Measurements from ENCODE around the gene NHERF2. TPM values are rescaled to one million over a fixed set of nuclear protein-coding genes. Genes with fewer than 3 reads are reported as not detected.

NHERF2 gene
- 33.1 and 33.7 TPM in 2 replicates for total RNA-seq (2014; rRNA removed; shearing (Covaris generic))

- DNase-seq (ENCODE audit: low spot score) = no peak
These were observed at the start of gene NHERF2 for GRCh38 chr16:2026461-2027023. NHERF2 (plus strand) TSS chr16:2026902; CDS start chr16:2027006, 104 bp downstream.

DNA sequence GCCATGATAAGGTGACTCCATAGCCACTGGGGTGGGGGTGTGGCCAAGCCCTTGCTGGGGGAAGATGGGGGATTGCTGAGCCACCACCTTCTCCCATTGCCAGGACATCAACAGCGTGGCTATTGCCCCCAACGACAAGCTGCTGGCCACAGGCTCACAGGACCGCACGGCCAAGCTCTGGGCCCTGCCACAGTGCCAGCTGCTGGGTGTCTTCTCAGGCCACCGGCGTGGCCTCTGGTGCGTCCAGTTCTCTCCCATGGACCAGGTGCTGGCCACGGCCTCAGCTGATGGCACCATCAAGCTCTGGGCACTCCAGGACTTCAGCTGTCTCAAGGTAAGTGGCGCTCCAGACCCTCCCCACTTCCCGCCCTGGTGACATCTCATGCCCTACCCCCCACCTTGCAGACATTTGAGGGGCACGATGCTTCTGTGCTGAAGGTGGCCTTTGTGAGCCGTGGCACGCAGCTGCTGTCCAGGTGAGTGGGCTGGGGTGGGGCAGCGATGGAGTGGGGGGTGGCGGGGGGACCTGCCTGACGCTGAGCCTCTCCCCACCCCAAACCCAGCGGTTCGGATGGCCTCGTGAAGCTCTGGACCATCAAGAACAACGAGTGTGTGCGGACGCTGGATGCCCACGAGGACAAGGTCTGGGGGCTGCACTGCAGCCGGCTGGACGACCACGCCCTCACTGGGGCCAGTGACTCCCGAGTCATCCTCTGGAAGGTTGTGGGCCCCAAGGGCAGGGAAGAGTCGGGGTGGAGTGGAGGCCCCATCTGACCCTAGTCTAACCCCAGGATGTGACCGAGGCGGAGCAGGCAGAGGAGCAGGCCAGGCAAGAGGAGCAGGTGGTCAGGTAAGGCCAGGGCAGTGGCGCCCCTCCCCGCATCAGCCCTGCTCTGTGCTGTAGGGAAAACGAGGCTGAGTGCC is 49.5 kb upstream of the NHERF2 start:
- DNase-seq (ENCODE audit: low spot score) = no peak

GRCh38 chr16:1977875-1978268 is 48.8 kb upstream of the NHERF2 start:
- no peak for DNase-seq (ENCODE audit: low spot score)

DNA sequence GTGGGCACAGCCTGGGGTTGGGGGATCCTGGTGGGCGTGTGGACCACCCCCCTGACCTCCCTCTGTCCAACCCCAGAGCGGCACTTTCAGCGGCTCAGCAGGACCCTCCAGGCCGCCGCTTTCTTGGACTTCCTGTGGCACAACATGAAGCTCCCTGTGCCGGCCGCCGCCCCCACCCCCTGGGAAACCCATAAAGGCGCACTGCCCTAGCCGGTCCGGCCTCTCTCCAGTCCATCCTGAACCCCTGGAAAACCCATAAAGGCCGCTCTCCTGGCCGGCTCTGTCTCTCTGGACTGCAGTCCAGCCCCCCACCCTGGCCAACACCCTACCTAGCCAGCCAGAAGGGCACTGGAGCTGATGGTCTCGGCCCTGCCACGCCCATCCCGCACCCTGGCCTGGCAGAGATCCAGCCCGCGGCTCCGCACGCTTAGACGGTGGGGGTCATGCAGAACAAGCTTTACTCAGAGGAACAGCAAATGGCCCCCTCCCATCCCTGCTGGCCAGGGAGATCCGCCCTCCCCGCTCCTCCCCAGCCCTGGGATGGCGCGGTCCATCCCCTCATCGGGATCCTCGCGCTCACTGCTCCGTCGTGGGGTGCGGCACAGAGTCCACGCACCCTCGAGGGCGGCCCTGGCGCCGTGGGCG is 48.1 kb upstream of the NHERF2 start:
- DNase-seq (ENCODE audit: low spot score) = no peak

DNA sequence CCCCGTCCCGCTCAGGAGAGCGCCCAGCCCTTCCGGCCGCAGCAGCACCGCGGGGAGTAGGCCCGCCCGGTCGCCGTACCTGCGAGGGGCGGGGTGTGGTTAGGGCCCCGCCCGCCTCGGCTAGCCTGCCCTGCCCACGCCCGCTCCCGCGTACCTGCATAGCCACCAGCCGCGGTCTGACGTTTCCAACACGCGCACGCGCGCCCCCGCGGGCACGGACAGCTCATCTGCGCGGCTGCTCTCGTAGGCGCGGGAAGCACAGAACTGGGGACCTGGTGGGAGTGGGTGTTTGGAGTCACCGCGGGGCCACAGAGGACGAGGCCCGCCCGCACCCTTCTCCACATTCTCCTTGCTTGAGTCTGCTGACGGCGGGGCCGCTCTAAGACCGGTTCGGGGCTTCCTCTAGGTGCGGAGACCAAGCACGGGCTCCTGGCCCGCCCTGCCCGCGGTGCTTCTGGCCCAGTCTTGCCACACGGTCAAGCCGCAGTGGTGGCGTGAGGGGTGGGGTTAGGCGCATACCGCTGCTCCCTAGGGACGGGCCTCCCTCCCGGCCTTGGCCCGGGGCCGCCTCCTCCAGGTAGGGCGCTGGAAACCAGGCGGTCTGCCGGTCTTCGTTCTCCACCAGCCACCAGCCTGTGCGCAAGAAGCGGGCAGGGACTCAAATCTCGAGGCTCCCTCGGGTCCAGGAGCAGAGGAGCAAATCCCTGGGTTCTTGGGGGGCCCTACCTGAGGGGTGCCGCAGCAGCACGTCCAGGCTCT is 47.3 kb upstream of the NHERF2 start:
- no peak for DNase-seq (ENCODE audit: low spot score)

DNA sequence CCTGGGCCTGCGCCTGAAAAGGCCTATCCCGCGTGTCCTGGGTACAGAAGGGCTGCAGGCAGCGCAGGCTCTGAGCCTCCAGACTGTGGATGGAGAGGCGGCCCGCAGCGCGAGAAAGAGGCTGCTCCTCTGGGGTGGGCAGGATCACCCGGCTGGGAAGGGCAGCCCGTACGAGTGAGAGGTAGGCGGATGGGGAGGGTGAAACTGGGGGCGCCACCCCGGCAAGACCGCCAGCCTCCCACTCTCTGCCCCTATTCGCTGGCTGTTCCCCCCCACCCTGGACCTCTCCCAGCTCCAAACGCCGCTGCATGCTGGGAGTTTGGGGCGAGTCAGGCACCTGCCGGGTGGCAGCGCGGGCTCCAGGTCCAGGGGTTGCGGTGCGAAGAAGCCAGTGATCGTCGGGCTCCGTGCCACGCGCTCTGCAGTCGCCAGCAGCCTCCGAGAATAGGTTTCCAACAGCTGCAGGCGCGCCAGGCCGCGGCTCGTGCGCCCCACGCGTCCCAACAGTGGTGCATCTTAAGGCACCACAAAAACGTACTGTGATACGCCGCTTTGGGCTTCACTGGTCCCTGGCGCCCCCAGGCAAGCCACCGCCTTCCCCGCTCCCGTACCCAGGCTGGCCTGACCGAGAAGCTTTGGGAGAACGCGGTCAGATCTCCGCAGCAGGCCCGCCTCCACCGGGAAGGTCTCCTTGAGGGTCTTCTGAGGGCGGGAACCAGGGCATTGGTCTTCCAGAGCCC is 46.5 kb upstream of the NHERF2 start:
- no peak for DNase-seq (ENCODE audit: low spot score)

DNA sequence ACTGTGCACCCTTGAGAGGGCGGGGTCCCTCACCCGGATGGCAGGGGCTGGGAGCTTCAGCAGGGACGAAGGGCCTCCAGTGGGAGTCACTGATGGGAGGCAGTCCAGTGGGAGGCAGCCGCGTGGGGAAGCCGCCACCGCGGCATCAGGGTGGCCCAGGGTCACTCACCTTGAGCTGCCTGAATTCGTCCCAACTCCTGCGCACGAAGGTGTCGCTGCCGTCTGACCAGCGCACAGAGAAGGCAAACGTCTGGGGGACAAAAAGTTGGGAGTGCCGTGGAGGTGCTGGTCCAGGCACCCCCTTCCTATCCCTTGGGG is 46.0 kb upstream of the NHERF2 start:
- no peak for DNase-seq (ENCODE audit: low spot score)

GRCh38 chr16:1981398-1981836 is 45.3 kb upstream of the NHERF2 start, which contains the start of gene NOXO1:
NOXO1 (minus strand) TSS chr16:1981469; CDS start chr16:1981179, 290 bp downstream.
- DNase-seq (ENCODE audit: low spot score) = no peak

DNA sequence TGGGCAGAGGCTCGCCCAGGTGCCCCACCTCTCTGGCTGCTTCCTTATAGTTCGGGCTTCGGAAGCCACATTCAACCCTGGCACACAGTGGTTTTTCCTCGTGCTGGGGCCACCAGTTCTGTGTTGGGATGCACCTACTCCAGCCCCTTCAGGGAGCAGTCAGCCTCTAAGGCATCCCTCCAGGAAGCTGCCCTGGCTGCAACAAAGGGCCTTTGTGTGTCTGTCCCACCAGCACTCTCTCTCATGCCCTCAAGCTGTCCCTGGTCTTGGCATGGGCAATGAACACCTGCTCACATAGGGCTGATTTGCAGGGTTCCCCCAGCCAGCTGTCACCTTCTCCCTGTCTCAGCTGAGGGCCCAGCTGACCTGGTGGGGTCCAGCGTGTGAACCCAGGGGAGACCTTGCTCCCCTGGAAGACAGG is 44.7 kb upstream of the NHERF2 start:
- no peak for DNase-seq (ENCODE audit: low spot score)

- no peak for DNase-seq (ENCODE audit: low spot score)
These were observed 43.6 kb upstream of the NHERF2 start for GRCh38 chr16:1982991-1983543.

GRCh38 chr16:1983544-1984346 is 43.0 kb upstream of the NHERF2 start, which contains the start of gene GFER:
GFER (plus strand) TSS chr16:1984193; CDS start chr16:1984219, 26 bp downstream.
- DNase-seq (ENCODE audit: low spot score) = peak; percentile 77

DNA sequence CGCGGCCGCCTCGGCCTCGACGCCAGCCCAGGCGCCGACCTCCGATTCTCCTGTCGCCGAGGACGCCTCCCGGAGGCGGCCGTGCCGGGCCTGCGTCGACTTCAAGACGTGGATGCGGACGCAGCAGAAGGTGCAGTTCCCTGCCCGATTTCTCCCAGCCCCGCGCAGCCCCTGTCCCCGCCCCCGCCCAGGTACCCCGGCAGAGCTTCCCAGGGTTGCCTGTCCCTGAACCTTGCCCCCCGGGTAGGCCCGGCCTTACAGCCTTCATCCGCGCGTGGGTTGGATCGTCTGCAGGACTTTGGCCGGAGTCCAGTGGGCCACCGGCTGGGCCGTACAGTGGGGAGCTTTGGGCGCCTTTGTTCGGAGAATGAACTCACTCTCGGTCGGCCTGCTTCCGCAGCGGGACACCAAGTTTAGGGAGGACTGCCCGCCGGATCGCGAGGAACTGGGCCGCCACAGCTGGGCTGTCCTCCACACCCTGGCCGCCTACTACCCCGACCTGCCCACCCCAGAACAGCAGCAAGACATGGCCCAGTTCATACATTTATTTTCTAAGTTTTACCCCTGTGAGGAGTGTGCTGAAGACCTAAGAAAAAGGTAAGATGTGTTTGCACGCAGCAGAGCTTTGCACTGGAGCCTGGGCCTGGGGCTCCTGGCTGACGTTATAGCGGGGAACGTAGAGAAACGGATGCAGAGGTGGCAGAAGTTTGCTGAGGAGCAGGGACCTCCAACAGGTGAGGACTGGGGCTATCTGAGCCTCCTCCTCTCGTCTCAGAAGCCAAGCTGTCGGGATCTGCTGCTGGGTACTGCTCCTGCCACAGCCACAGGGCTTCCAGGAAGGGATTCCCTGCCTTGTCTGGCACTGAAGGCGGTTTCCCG is 42.1 kb upstream of the NHERF2 start:
- DNase-seq (ENCODE audit: low spot score) = no peak

DNA sequence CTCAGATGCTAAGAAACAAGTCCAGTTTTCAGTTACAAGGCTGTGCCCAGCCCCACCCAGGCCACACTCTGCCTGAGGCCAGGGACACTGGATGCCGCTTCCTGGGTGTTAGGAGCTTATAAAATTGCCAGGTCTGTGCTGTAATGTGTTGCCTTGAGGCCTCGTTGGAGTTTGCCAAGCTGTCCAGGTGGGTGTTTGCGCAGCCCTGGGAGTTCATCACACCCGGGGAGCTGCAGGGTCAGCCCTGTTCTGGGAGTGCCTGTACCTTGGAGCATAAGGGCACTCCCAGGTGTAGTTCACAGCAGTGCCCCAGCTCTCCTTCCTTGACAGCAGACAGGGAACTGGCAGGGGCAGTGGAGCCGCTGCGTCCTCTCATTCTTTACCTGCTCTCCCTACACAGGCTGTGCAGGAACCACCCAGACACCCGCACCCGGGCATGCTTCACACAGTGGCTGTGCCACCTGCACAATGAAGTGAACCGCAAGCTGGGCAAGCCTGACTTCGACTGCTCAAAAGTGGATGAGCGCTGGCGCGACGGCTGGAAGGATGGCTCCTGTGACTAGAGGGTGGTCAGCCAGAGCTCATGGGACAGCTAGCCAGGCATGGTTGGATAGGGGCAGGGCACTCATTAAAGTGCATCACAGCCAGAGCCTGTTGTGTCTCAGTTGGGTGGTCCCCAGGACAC is 41.1 kb upstream of the NHERF2 start:
- DNase-seq (ENCODE audit: low spot score) = no peak

GRCh38 chr16:1987198-1987597 is 39.5 kb upstream of the NHERF2 start:
- DNase-seq (ENCODE audit: low spot score) = no peak

GRCh38 chr16:1989209-1990100 is 37.2 kb upstream of the NHERF2 start, which contains the start of gene SYNGR3:
SYNGR3 (plus strand) TSS chr16:1989970; CDS start chr16:1990103, 133 bp downstream.
- no peak for DNase-seq (ENCODE audit: low spot score)

GRCh38 chr16:1990101-1990350 is 36.7 kb upstream of the NHERF2 start:
- DNase-seq (ENCODE audit: low spot score) = no peak

- DNase-seq (ENCODE audit: low spot score) = no peak
These were observed 36.2 kb upstream of the NHERF2 start for GRCh38 chr16:1990351-1991134.

All from H4 (cell line).